IMR-90 (cell line): ENCODE results near the gene ZNF493. TPM values are rescaled to one million over a fixed set of nuclear protein-coding genes. Genes with fewer than 3 reads are reported as not detected.

ENCODE experiments used
- ATAC-seq: fragments of 200-7000 bp; cut with Tn5 transposase; 2 replicates; pipeline ENCODE4 v1.9.1; 2020; ENCODE audit warnings: low read depth, mild to moderate bottlenecking, moderate library complexity
- BruUV-seq: library from RNA; stranded (reverse); fragments of 400-500 nt; replicated peaks from 2 replicates; lab custom pipeline; 2021; lab: Mats Ljungman, UMichigan
- CTCF ChIA-PET: fragments of 300-600 bp; formaldehyde crosslinking; extraction: SDS; loops from one replicate; lab custom pipeline; 2021; ENCODE audit warnings: antibody characterized with exemption; lab: Yijun Ruan, JAX
- POLR2A ChIA-PET: fragments of 300-600 bp; sonication (Branson Sonifier 250); formaldehyde crosslinking; loops from one replicate; lab custom pipeline; 2022; ENCODE audit warnings: antibody characterized with exemption; ENCODE audit not compliant: unreplicated experiment; lab: Charles Lee
- DNase-seq: peaks from one replicate; pipeline ENCODE4 v3.0.0; 2013
- H2AFZ ChIP-seq: replicated peaks from 2 replicates; pipeline ENCODE3; 2013; ENCODE audit warnings: low read length, mild to moderate bottlenecking; ENCODE audit not compliant: poor library complexity
- H2AK5ac ChIP-seq: 2 replicates; pipeline ENCODE4 v1.6.1; 2013; ENCODE audit warnings: low read depth, low read length, inconsistent platforms
- H2AK9ac ChIP-seq: replicated peaks from 2 replicates; pipeline ENCODE3; 2013; ENCODE audit warnings: mild to moderate bottlenecking, low read depth, low read length, moderate library complexity; ENCODE audit not compliant: poor library complexity
- H2BK120ac ChIP-seq: 2 replicates; pipeline ENCODE4 v1.6.1; 2013; ENCODE audit warnings: low read depth, low read length, inconsistent platforms
- H2BK15ac ChIP-seq: 3 replicates; pipeline ENCODE4 v1.6.1; 2013; ENCODE audit warnings: low read depth, low read length, inconsistent platforms
- H2BK20ac ChIP-seq: 2 replicates; pipeline ENCODE4 v1.6.1; 2013; ENCODE audit warnings: low read depth, mild to moderate bottlenecking, inconsistent platforms, low read length, moderate library complexity
- H2BK5ac ChIP-seq: 2 replicates; pipeline ENCODE4 v1.6.1; 2013; ENCODE audit warnings: mild to moderate bottlenecking, low read depth, low read length, inconsistent platforms; ENCODE audit not compliant: poor library complexity, severe bottlenecking
- H3K14ac ChIP-seq: replicated peaks from 2 replicates; pipeline ENCODE4 v1.6.1; 2013; ENCODE audit warnings: low read depth, low read length, inconsistent platforms
- H3K18ac ChIP-seq: 2 replicates; pipeline ENCODE4 v1.6.1; 2013; ENCODE audit warnings: low read depth, low read length, control low read depth
- H3K23ac ChIP-seq: 2 replicates; pipeline ENCODE4 v1.6.1; 2013; ENCODE audit warnings: low read depth, low read length, inconsistent platforms
- H3K27ac ChIP-seq: 2 replicates; pipeline ENCODE4 v1.5.1; 2013; ENCODE audit warnings: mild to moderate bottlenecking, control low read depth, low read length; ENCODE audit not compliant: insufficient read depth
- H3K27me3 ChIP-seq: 2 replicates; pipeline ENCODE4 v1.6.1; 2013; ENCODE audit warnings: low read length; ENCODE audit not compliant: control insufficient read depth, insufficient read depth
- H3K36me3 ChIP-seq: 2 replicates; pipeline ENCODE4 v1.6.1; 2013; ENCODE audit warnings: low read length, mixed read lengths; ENCODE audit not compliant: control insufficient read depth, insufficient read depth
- H3K4ac ChIP-seq: 2 replicates; pipeline ENCODE4 v1.6.1; 2013; ENCODE audit warnings: low read depth, low read length, inconsistent platforms
- H3K4me1 ChIP-seq: 2 replicates; pipeline ENCODE4 v1.6.1; 2013; ENCODE audit warnings: low read length, mixed read lengths; ENCODE audit not compliant: control insufficient read depth, insufficient read depth
- H3K4me2 ChIP-seq: 2 replicates; pipeline ENCODE4 v1.6.1; 2013; ENCODE audit warnings: low read depth, mild to moderate bottlenecking, control low read depth, low read length, moderate library complexity
- H3K4me3 ChIP-seq: 2 replicates; pipeline ENCODE4 v1.5.1; 2013; ENCODE audit warnings: low read depth, mild to moderate bottlenecking, control low read depth, low read length, moderate library complexity; ENCODE audit not compliant: insufficient read depth
- H3K56ac ChIP-seq: 2 replicates; pipeline ENCODE4 v1.6.1; 2013; ENCODE audit warnings: low read length, inconsistent platforms; ENCODE audit not compliant: insufficient read depth; ENCODE audit errors: extremely low read depth
- H3K79me1 ChIP-seq, 2 experiments: 2 replicates each; pipeline ENCODE4 v1.6.1; 2013; ENCODE audit warnings: low read length in 2 of 2, inconsistent platforms in 1 of 2, low read depth in 1 of 2
- H3K9ac ChIP-seq: 2 replicates; pipeline ENCODE4 v1.6.1; 2013; ENCODE audit warnings: low read depth, low read length, control low read depth
- H3K9me1 ChIP-seq: 2 replicates; pipeline ENCODE4 v1.6.1; 2013; ENCODE audit warnings: low read length, inconsistent platforms; ENCODE audit not compliant: insufficient read depth
- H3K9me3 ChIP-seq: 2 replicates; pipeline ENCODE4 v1.6.1; 2013; ENCODE audit warnings: low read length; ENCODE audit not compliant: control insufficient read depth, insufficient read depth
- H4K20me1 ChIP-seq: 2 replicates; pipeline ENCODE4 v1.6.1; 2013; ENCODE audit warnings: low read length, inconsistent platforms; ENCODE audit not compliant: insufficient read depth
- H4K5ac ChIP-seq: 2 replicates; pipeline ENCODE4 v1.6.1; 2013; ENCODE audit warnings: mild to moderate bottlenecking, low read depth, low read length, control low read depth
- H4K8ac ChIP-seq, 2 experiments: 2 replicates each; pipeline ENCODE4 v1.6.1; 2013; ENCODE audit warnings: low read depth in 2 of 2, low read length in 2 of 2, control low read depth in 1 of 2, inconsistent platforms in 1 of 2
- H4K91ac ChIP-seq: 2 replicates; pipeline ENCODE4 v1.6.1; 2013; ENCODE audit warnings: low read depth, low read length, inconsistent platforms; ENCODE audit not compliant: insufficient read depth
- BHLHE40 ChIP-seq: fragments of 150-350 bp; IDR thresholded peaks from 2 replicates; pipeline ENCODE4 v1.6.1; 2016; ENCODE audit warnings: mild to moderate bottlenecking, low read depth, low read length
- ELK1 ChIP-seq: fragments of 150-350 bp; IDR thresholded peaks from 2 replicates; pipeline ENCODE4 v1.6.1; 2016; ENCODE audit warnings: low read depth, mild to moderate bottlenecking, low read length, moderate library complexity, borderline replicate concordance
- MAFK ChIP-seq: IDR thresholded peaks from 2 replicates; pipeline ENCODE4 v1.6.1; 2012; ENCODE audit warnings: low read depth, low read length, improper control_type of control experiment
- MXI1 ChIP-seq: IDR thresholded peaks from 2 replicates; pipeline ENCODE4 v1.6.1; 2012; ENCODE audit warnings: low read depth, mild to moderate bottlenecking, low read length, moderate library complexity, borderline replicate concordance
- WGBS, 2 experiments: methylation state at CpG; one replicate each; pipeline versions ENCODE4 v1.1.5 to v1.1.7; 2013; ENCODE audit warnings: missing lambda C conversion rate in 2 of 2; ENCODE audit not compliant: insufficient read length in 1 of 2; ENCODE audit errors: extremely low coverage in 2 of 2; 5-methylcytosine and 5-hydroxymethylcytosine counted together
- dilution Hi-C: fragments of 300-500 bp; cut with HindIII; formaldehyde crosslinking; loops from one replicate; pipeline ENCODE4 v1.14.3; 2018; ENCODE audit warnings: low sequenced_read_pairs; ENCODE audit not compliant: unreplicated experiment
- in situ Hi-C: fragments of 300-500 bp; cut with MboI; formaldehyde crosslinking; loops from 3 replicates; pipeline ENCODE4 v1.14.3; 2019; ENCODE audit warnings: low sequenced_read_pairs, inconsistent platforms, mixed read lengths
- intact Hi-C: fragments of 100-400 bp; cut with micrococcal nuclease; formaldehyde crosslinking; loops from 2 replicates; pipeline ENCODE4 v1.10.0; 2022
- polyA plus RNA-seq, 3 experiments: library from polyadenylated mRNA; depleted of rRNA; stranded (reverse); fragments of >200 nt; gene quantifications; 2 replicates each; pipeline ENCODE4 v1.2.3, GENCODE V29; 2012; ENCODE audit warnings: low replicate concordance in 1 of 3
- total RNA-seq: library from RNA; depleted of rRNA; stranded (reverse); fragments of >200 nt; gene quantifications from 2 replicates; pipeline ENCODE4 v1.2.3, GENCODE V29; 2012

Gene ZNF493
- total and polyA plus RNA-seq, 2 of the 4 experiments (the other 2 are of a cell fraction) = 2.1 to 3.4 TPM

- dilution Hi-C loops (no loop called here), in situ Hi-C loops (no loop called here), intact Hi-C loops (no loop called here)
- TF ChIP-seq MXI1 (no peak), BHLHE40 (no peak), MAFK (no peak), ELK1 (no peak)
- Histone ChIP-seq H3K14ac (no peak overlapping the region), H2AFZ (no peak overlapping the region), H3K9me1 (no peaks in the 10 kb centered on the region), H4K8ac (no peak overlapping the region), H3K36me3 (peaks cover 7% of the 10 kb centered on the region; the same call in 1 of the 2 replicates), H2BK15ac (no peak overlapping the region), H4K20me1 (no peaks in the 10 kb centered on the region), H2AK5ac (no peak overlapping the region), H4K91ac (no peak overlapping the region), H3K9ac (no peak overlapping the region), H3K4me1 (no peaks in the 10 kb centered on the region; the same call in 1 of the 2 replicates), H4K5ac (no peak overlapping the region), H2BK5ac (no peak overlapping the region), H2BK20ac (no peak overlapping the region), H3K9me3 (peaks cover 4% of the 10 kb centered on the region; the same call in 1 of the 2 replicates), H2BK120ac (no peak overlapping the region), H3K27ac (no peak overlapping the region), H3K27me3 (no peaks in the 10 kb centered on the region), H3K23ac (no peak overlapping the region), H3K18ac (no peak overlapping the region), H2AK9ac (no peak overlapping the region), H3K4me2 (no peak overlapping the region), H3K4ac (no peak overlapping the region), H3K79me1 (peaks cover 9 to 12% of the 10 kb centered on the region in 2 experiments), H3K4me3 (no peak overlapping the region), H3K56ac (no peak overlapping the region)
- no peak for DNase-seq
- POLR2A ChIA-PET = no interaction called here
- CTCF ChIA-PET = no interaction called here
- BruUV-seq = no TSS peak
- ATAC-seq = no peak
- WGBS, 2 experiments = no CpG with 5 or more reads among the region's 10 CpGs
Observed at GRCh38 chr19:21396121-21396520, 812 bp upstream of the ZNF493 start.
